ENCODE data around the gene GASK1A.
A peak's percentile ranks its signal among the peaks of the same experiment; 100 is the strongest.

Gene GASK1A

DNA sequence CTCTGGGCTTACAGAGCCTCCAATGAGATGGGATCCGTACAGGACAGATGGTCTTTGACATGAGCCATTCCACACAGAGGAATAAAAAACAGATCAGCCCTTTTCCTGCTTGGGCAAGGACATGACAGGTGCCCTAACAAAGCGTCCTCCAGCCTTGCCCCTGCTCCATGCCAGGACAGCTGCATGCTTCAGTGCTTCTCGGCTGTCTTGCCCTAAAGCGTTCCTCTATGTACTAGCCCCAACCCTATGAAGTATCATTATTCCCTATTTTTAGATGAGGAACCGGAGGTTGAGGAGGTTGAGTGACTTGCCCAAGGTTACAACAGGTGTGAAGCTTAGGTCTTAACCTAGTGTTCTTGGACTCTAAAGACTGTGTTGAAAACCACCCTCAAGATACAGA, 116.3 kb downstream of the GASK1A start:
- no peak for DNase-seq

DNA sequence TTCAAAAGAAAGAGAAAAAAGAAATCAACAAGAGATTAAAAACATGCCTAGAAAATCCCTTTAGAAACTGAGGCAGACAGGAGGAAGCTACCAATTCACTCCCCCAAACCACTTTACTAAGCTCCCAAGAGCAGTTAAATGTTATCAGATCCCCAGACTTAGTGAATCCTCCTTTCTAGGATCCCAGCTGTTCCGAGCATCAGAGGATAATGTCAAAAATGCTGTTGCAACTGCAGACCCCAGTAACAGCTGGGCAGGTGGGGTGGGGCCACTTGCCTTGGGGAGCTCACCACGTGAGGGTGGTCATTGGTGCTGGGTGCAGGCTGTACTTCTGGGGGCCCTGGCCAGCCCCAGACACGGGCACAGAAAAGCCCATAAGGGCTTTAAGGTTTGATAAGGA, 117.7 kb downstream of the GASK1A start:
- DNase-seq, result no peak

DNA sequence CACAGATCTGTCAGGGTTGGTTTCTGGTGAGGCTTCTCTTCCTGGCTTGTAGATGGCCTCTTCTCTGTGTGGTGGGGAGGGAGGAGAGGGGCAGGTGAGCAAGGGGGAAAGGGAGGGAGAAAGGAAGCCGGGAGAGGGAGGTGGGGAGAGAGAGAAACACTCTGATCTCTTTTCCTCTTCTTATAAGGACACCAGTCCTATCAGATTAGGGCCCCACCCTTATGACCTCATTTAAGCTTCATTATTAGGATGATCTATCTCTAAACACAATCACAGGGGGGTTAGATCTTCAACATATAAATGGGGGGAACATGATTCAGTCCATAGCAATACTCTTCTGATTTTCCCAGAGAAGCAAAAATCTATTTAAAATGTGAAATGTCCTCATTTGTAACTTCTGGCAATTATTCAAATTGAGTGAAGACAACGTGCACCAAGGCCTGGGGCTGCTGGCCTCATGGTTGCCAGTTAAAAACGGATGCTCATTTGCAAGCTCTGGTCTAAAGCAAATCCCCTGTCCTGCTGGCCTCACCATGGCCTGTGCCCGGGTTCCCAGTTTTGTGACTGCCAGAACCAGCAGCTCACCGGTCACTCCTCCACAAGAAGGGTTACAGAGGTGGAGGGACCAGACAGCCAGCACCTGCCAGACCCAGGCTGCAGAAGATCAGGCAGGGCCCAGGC, 118.4 kb downstream of the GASK1A start:
- no peak for DNase-seq

DNA sequence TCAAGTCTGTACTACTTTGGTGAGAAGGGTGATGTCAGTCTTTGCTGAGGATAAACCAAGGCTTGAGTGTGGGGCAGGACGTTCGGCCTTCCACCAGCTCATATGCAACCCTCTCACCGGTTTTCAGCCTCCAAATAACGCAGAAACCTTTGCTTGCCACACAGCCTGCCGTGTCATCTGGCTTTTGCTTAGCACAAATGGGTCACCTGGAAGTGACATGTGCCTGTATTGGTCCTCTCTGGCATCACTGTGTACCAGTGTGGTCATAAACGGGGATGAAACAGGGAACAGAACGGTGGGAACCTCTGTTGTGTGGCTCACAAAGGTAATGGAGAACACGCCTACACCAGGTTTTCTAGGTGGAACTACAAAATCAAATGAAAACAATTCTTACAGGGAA, 119.7 kb downstream of the GASK1A start:
- no peak for DNase-seq

DNA sequence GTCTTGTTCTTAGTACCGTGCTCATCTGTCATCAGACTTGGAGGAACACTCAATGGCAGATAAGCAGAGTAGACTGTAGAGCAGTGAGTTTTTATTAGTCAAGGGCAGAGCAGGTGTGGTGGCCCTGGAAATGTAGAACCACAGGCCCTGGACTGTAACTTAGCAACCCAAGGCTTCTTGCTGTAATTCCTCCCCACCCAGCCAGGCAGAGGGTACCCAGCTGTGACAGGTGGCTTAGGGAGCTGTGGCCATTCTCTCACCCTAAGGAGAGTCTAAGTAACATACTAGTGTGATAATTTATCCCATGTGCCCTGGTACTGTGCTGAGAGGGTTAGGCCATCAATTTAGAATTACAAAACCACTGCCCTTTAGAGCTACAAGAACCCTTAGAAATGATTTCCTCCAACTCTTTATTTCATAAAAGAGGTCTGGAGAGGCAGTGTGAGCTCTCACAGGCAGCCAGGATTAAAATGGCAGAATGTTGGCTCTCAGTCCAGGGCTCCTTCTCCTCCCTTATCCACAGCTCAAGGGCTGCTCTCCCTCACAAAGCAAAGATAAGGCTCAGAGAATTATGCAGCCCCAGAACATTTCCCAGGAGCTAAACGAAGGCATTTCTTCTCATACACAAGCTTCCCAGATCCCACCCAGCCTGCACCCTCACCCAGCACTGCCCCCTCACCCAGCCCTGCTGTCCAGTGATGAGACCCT, 123.8 kb downstream of the GASK1A start:
- no peak for DNase-seq

DNA sequence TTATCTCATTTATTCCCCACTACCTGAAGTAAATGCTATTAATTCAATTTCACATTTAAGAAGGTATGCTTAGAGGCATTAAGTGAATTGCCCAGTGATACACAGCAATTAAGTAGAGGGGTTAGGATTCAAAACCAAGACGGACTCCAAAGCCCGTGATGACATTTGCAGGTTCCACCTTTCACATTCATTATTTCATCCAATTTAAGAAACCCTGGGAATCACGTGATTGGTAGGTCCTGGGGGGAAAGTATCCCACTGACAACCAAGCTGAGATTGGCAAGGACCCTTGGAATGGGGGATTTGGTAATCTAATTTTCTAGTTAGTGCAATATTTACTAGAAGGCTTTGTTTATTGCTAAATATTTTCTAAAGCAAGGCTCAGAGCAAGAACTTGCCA, 124.9 kb downstream of the GASK1A start:
- DNase-seq, result no peak

DNA sequence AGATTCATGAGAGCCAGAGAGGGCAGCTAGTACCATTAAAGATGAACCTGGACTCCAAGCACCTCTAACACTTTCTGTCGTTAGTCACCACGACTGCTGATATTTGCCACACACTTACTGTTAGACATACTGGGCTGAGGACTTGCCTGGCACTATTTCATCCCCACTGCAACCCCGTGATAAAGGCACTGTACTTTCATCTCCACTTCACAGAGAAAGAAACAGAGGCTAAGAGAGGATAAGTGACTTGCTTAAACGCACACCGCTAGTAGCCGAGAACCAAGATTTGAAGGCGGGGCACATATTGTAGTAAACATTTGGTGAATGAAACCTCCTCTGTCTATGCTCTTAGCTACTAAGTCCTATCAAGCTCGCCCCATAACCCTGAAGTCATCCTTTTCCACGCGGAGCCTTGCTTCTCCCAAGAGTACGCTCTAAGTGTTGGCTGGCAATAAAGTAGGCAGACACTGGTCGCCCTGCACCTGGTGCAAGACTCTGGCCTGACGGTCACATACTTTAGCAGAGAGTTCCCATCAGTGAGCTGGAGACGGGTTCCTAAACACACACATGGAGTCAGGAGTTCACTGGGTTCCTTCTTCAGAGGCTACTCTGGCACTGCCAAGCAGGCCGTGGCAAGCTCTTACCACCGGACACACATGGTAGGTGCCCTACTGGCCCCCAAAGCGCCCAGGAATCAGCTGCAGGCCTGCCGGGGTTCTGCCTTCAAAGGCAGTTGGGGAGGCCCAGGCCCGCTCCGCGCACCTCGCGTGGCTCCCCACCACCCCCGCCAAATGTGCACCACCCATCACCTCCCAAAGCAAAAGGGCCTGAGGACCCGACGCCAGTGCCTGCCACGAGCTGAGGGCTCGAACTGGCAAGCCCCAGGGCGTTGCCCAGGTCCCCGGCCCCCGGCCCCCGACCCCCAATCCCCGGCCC, 125.8 kb downstream of the GASK1A start:
- DNase-seq, result no peak

DNA sequence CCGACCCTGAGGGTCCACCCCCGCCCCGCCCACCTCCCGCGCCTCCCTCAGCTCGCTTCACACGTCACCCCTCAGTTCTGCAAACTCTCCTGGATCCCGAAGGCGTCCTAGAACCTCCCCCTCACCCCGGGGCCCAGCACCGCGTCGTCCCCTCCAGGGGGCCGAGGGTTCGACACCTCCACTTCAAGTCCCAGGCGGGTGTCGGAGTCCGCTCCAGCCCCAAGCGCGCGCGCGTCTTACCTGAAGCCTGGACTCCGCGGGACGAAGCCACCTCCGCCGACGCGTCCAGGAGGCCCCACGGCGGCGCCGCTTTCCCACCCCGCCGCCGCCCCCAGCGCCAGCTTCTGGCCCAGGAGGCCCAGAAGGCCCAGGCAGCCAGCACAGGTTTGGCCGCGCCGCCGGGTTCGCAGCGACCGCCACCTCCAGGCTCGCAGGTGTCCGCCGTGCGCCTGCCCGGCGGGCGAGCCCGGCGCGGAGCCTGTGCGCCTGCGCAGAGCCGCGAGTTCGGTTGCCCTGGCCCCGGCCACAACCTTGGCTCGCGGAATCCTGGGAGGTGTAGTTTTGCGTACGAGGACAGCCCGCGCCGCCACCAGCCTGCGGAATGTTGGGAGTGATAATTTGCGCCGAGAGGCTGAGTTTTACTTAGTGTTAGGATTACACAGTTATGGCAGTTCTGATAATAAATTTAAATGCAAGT, 126.6 kb downstream of the GASK1A start, which contains the start of gene POMGNT2:
POMGNT2 (minus strand) TSS at position 484 of the 697 bp plus-strand sequence. CDS start 24,648 bp downstream, outside the sequence.
- DNase-seq, result peak; percentile 70

DNA sequence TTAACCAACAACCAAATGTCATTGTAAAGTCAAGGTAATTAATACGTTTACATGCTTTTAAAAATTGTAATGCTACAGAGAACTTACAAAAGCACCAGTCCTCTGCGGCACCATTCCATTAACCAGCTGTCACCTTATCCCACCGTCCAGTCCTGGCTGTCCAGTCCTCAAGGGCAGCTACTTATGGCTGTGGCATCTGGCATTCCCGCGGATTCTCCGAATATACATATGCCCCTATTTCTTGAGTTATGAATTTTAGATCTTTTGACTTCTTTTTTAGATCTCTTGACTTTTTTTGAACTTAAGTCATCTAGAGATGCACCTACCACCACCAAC, 127.2 kb downstream of the GASK1A start:
- DNase-seq, result no peak
